Smooth muscle cell (in vitro differentiated cells): ENCODE results near the gene FBXO39. TPM values are rescaled to one million over a fixed set of nuclear protein-coding genes. Genes with fewer than 3 reads are reported as not detected.

Experiments
- DNase-seq: peaks from one replicate; lab custom pipeline; 2025; ENCODE audit not compliant: unreplicated experiment; lab: John Stamatoyannopoulos, UW
- H2AFZ ChIP-seq: fragments of 200-600 bp; sonication (generic); 2 replicates; pipeline ENCODE4 v1.6.0; 2016; ENCODE audit warnings: antibody characterized with exemption, low read depth, mild to moderate bottlenecking
- H3F3A ChIP-seq: fragments of 200-600 bp; sonication (generic); 2 replicates; pipeline ENCODE4 v1.6.0; 2017; ENCODE audit warnings: antibody characterized with exemption, low read depth
- H3K27ac ChIP-seq: fragments of 200-600 bp; sonication (generic); 2 replicates; pipeline ENCODE4 v1.5.1; 2016; ENCODE audit warnings: low read depth, mild to moderate bottlenecking
- H3K27me3 ChIP-seq: fragments of 200-600 bp; sonication (generic); 2 replicates; pipeline ENCODE4 v1.6.1; 2016; ENCODE audit warnings: low read depth, mild to moderate bottlenecking
- H3K36me3 ChIP-seq: fragments of 200-600 bp; sonication (generic); 2 replicates; pipeline ENCODE4 v1.5.1; 2016; ENCODE audit warnings: low read depth
- H3K4me1 ChIP-seq: fragments of 200-600 bp; sonication (generic); 2 replicates; pipeline ENCODE4 v1.5.1; 2016; ENCODE audit warnings: low read depth
- H3K4me2 ChIP-seq: fragments of 200-600 bp; sonication (generic); 2 replicates; pipeline ENCODE4 v1.6.0; 2016; ENCODE audit warnings: mild to moderate bottlenecking
- H3K4me3 ChIP-seq: fragments of 200-600 bp; sonication (generic); 2 replicates; pipeline ENCODE4 v1.5.1; 2016; ENCODE audit warnings: mild to moderate bottlenecking
- H3K79me2 ChIP-seq: fragments of 200-600 bp; sonication (generic); 2 replicates; pipeline ENCODE4 v1.6.0; 2016; ENCODE audit warnings: low read depth, mild to moderate bottlenecking
- H3K9ac ChIP-seq: fragments of 200-600 bp; sonication (generic); 2 replicates; pipeline ENCODE4 v1.6.0; 2016; ENCODE audit warnings: low read depth
- H3K9me3 ChIP-seq: fragments of 200-600 bp; sonication (generic); replicated peaks from 2 replicates; pipeline ENCODE4 v1.5.1; 2016; ENCODE audit warnings: low read depth
- H4K20me1 ChIP-seq: fragments of 200-600 bp; sonication (generic); 2 replicates; pipeline ENCODE4 v1.6.0; 2016; ENCODE audit warnings: low read depth
- CTCF ChIP-seq: fragments of 200-600 bp; sonication (generic); IDR thresholded peaks from 2 replicates; pipeline ENCODE4 v1.5.1; 2017; ENCODE audit warnings: borderline replicate concordance, mild to moderate bottlenecking, antibody characterized with exemption; ENCODE audit not compliant: insufficient read depth, poor library complexity, severe bottlenecking
- WGBS: methylation state at CpG from one replicate; pipeline ENCODE4 v1.1.7; 2016; ENCODE audit warnings: low lambda C conversion rate; 5-methylcytosine and 5-hydroxymethylcytosine counted together
- polyA plus RNA-seq: library from polyadenylated mRNA; unstranded; fragments of >200 nt; fragmentation: Nextera tagmentation; extraction: Ambion mirVana; gene quantifications from 2 replicates; pipeline ENCODE4 v1.2.1, GENCODE V29; 2016
- total RNA-seq: library from RNA; depleted of rRNA; stranded (reverse); fragments of >200 nt; gene quantifications from 2 replicates; pipeline ENCODE4 v1.2.3, GENCODE V29; 2014

FBXO39 gene
- total and polyA plus RNA-seq, 2 experiments from 2014 or later, result not detected

- H3K4me3 ChIP-seq, result no peak overlapping the region
- H2AFZ ChIP-seq, result no peak overlapping the region
- H3K9me3 ChIP-seq, result no peaks in the 10 kb centered on the region
- H3K27ac ChIP-seq, result no peak overlapping the region
- H3F3A ChIP-seq, result no peaks in the 10 kb centered on the region
- no peaks in the 10 kb centered on the region for H3K79me2 ChIP-seq
- H3K4me2 ChIP-seq, result no peak overlapping the region
- peaks cover 62% of the 10 kb centered on the region for H3K27me3 ChIP-seq
- no peaks in the 10 kb centered on the region for H3K4me1 ChIP-seq
- no peak overlapping the region for H3K9ac ChIP-seq
- DNase-seq, result no peak
- 84% methylated on average over 2 of the region's 2 CpGs for whole genome bisulfite sequencing
- TF ChIP-seq CTCF, result no peak
- H4K20me1 ChIP-seq, result no peaks in the 10 kb centered on the region
- no peaks in the 10 kb centered on the region for H3K36me3 ChIP-seq
Observed at GRCh38 chr17:6779411-6779810, 3.4 kb downstream of the FBXO39 start.

- no peaks in the 10 kb centered on the region for H3K9me3 ChIP-seq
- H3K4me3 ChIP-seq, result no peak overlapping the region
- no peak overlapping the region for H3K4me2 ChIP-seq
- no peaks in the 10 kb centered on the region for H3K79me2 ChIP-seq
- H3K27me3 ChIP-seq, result peaks cover 57% of the 10 kb centered on the region
- no peak for TF ChIP-seq CTCF
- DNase-seq, result no peak
- no peak overlapping the region for H3K27ac ChIP-seq
- no peaks in the 10 kb centered on the region for H4K20me1 ChIP-seq
- H2AFZ ChIP-seq, result no peak overlapping the region
- H3F3A ChIP-seq, result no peaks in the 10 kb centered on the region
- no peaks in the 10 kb centered on the region for H3K36me3 ChIP-seq
- 79% methylated on average over 8 of the region's 8 CpGs for WGBS
- no peaks in the 10 kb centered on the region for H3K4me1 ChIP-seq
- H3K9ac ChIP-seq, result no peak overlapping the region
Observed at GRCh38 chr17:6780001-6780400, 4.0 kb downstream of the FBXO39 start.

- no peaks in the 10 kb centered on the region for H4K20me1 ChIP-seq
- no peak overlapping the region for H3K4me3 ChIP-seq
- H3K4me1 ChIP-seq, result no peaks in the 10 kb centered on the region
- TF ChIP-seq CTCF, result no peak
- no peak overlapping the region for H3K9ac ChIP-seq
- no peaks in the 10 kb centered on the region for H3K79me2 ChIP-seq
- H2AFZ ChIP-seq, result no peak overlapping the region
- no peaks in the 10 kb centered on the region for H3K36me3 ChIP-seq
- no peaks in the 10 kb centered on the region for H3F3A ChIP-seq
- peaks cover 49% of the 10 kb centered on the region for H3K27me3 ChIP-seq
- no peak overlapping the region for H3K4me2 ChIP-seq
- 54% methylated on average over 3 of the region's 3 CpGs for WGBS
- no peak for DNase-seq
- H3K27ac ChIP-seq, result no peak overlapping the region
- no peaks in the 10 kb centered on the region for H3K9me3 ChIP-seq
Observed at GRCh38 chr17:6780886-6781285, 4.9 kb downstream of the FBXO39 start.

- no peak overlapping the region for H3K27ac ChIP-seq
- no peak overlapping the region for H3K4me3 ChIP-seq
- H3K79me2 ChIP-seq, result no peaks in the 10 kb centered on the region
- DNase-seq, result no peak
- H3K4me1 ChIP-seq, result no peaks in the 10 kb centered on the region
- H3K9ac ChIP-seq, result no peak overlapping the region
- no peak overlapping the region for H2AFZ ChIP-seq
- H3K27me3 ChIP-seq, result peaks cover 35% of the 10 kb centered on the region
- 98% methylated on average over 4 of the region's 4 CpGs for WGBS
- no peak overlapping the region for H3K4me2 ChIP-seq
- no peaks in the 10 kb centered on the region for H3K36me3 ChIP-seq
- no peaks in the 10 kb centered on the region for H4K20me1 ChIP-seq
- no peak for TF ChIP-seq CTCF
- H3K9me3 ChIP-seq, result no peaks in the 10 kb centered on the region
- no peaks in the 10 kb centered on the region for H3F3A ChIP-seq
Observed at GRCh38 chr17:6782244-6782643, 6.2 kb downstream of the FBXO39 start.
